WTC11 (cell line): ENCODE measurements around the gene CLEC20A. TPM values are rescaled to one million over a fixed set of nuclear protein-coding genes. Genes with fewer than 3 reads are reported as not detected.

Experiments
- ATAC-seq: fragments of 200-7000 bp; cut with Tn5 transposase; 2 replicates; pipeline ENCODE4 v1.10.0; 2021; ENCODE audit warnings: mild to moderate bottlenecking, moderate library complexity
- CTCF ChIA-PET: fragments of 300-600 bp; sonication (Branson Sonifier 250); formaldehyde crosslinking; loops from one replicate; lab custom pipeline; 2021; ENCODE audit warnings: antibody characterized with exemption; lab: Charles Lee
- POLR2A ChIA-PET: fragments of 350-600 bp; sonication (Branson Sonifier 250); formaldehyde crosslinking; loops from one replicate; lab custom pipeline; 2021; ENCODE audit warnings: antibody characterized with exemption; lab: Charles Lee
- DNase-seq: peaks from one replicate; pipeline ENCODE4 v3.0.0; 2021; ENCODE audit warnings: low spot score
- H3K27ac Mint-ChIP-seq: 2 replicates; pipeline ENCODE4 v1.8.0; 2021; ENCODE audit warnings: mixed read lengths
- H3K27me3 Mint-ChIP-seq: 2 replicates; pipeline ENCODE4 v1.8.0; 2021; ENCODE audit warnings: low read depth, mild to moderate bottlenecking, moderate library complexity, mixed read lengths
- H3K36me3 Mint-ChIP-seq: 2 replicates; pipeline ENCODE4 v1.8.0; 2021; ENCODE audit warnings: mixed read lengths
- H3K4me1 Mint-ChIP-seq: 2 replicates; pipeline ENCODE4 v1.8.0; 2022; ENCODE audit warnings: mixed read lengths
- H3K4me3 Mint-ChIP-seq: 2 replicates; pipeline ENCODE4 v1.8.0; 2021; ENCODE audit warnings: mild to moderate bottlenecking, moderate library complexity, mixed read lengths
- H3K9me3 Mint-ChIP-seq: 2 replicates; pipeline ENCODE4 v1.8.0; 2021; ENCODE audit warnings: mixed read lengths
- EMX1 ChIP-seq: fragments of 250-450 bp; sonication (Bioruptor Pico); IDR thresholded peaks from 2 replicates; pipeline ENCODE4 v1.8.0; 2021; ENCODE audit warnings: mild to moderate bottlenecking
- JAZF1 ChIP-seq: fragments of 250-450 bp; sonication (Bioruptor Pico); IDR thresholded peaks from 2 replicates; pipeline ENCODE4 v1.9.0; 2021; ENCODE audit warnings: moderate library complexity, mild to moderate bottlenecking, inconsistent platforms
- JUN ChIP-seq: sonication (generic); formaldehyde crosslinking; IDR thresholded peaks from 2 replicates; pipeline ENCODE4 v1.8.0; 2023; ENCODE audit warnings: mild to moderate bottlenecking, missing genetic modification reagents
- MYBL2 ChIP-seq: sonication (generic); formaldehyde crosslinking; IDR thresholded peaks from 2 replicates; pipeline ENCODE4 v1.8.1; 2023; ENCODE audit warnings: mild to moderate bottlenecking, moderate library complexity, missing genetic modification reagents
- NR2C2 ChIP-seq: sonication (generic); formaldehyde crosslinking; IDR thresholded peaks from 2 replicates; pipeline ENCODE4 v1.8.0; 2022; ENCODE audit warnings: mild to moderate bottlenecking, missing genetic modification reagents
- OVOL2 ChIP-seq: fragments of 250-450 bp; sonication (Bioruptor Pico); IDR thresholded peaks from 2 replicates; pipeline ENCODE4 v1.9.0; 2021; ENCODE audit warnings: mild to moderate bottlenecking, borderline replicate concordance
- RORB ChIP-seq: fragments of 250-450 bp; sonication (Bioruptor Pico); IDR thresholded peaks from 2 replicates; pipeline ENCODE4 v1.9.0; 2021; ENCODE audit warnings: mild to moderate bottlenecking
- ZBTB21 ChIP-seq: sonication (generic); formaldehyde crosslinking; IDR thresholded peaks from 2 replicates; pipeline ENCODE4 v1.8.1; 2023; ENCODE audit warnings: mild to moderate bottlenecking, missing genetic modification reagents, borderline replicate concordance
- ZNF219 ChIP-seq: sonication (generic); formaldehyde crosslinking; IDR thresholded peaks from 2 replicates; pipeline ENCODE4 v1.8.0; 2023; ENCODE audit warnings: missing genetic modification reagents, mild to moderate bottlenecking, borderline replicate concordance
- ZNF416 ChIP-seq: fragments of 250-450 bp; sonication (Bioruptor Pico); IDR thresholded peaks from 2 replicates; pipeline ENCODE4 v1.9.0; 2021; ENCODE audit warnings: mild to moderate bottlenecking, inconsistent platforms
- total RNA-seq: library from RNA; stranded (reverse); gene quantifications from 3 replicates; pipeline ENCODE4 v1.2.3, GENCODE V29; 2021
- TF ChIP-seq, protein P1 (sequence below): sonication (generic); formaldehyde crosslinking; IDR thresholded peaks from 2 replicates; pipeline ENCODE4 v1.8.1; 2022; ENCODE audit warnings: mild to moderate bottlenecking, missing genetic modification reagents, moderate library complexity, borderline replicate concordance
- TF ChIP-seq, protein P2 (sequence below): sonication (generic); formaldehyde crosslinking; IDR thresholded peaks from 2 replicates; pipeline ENCODE4 v1.8.1; 2022; ENCODE audit warnings: mild to moderate bottlenecking, moderate library complexity, missing genetic modification reagents
- TF ChIP-seq, protein P3 (sequence below): fragments of 250-450 bp; sonication (Bioruptor Pico); IDR thresholded peaks from 2 replicates; pipeline ENCODE4 v1.8.0; 2021; ENCODE audit warnings: mild to moderate bottlenecking
- TF ChIP-seq, protein P4 (sequence below): sonication (generic); formaldehyde crosslinking; IDR thresholded peaks from 2 replicates; pipeline ENCODE4 v1.8.0; 2023; ENCODE audit warnings: missing genetic modification reagents
- TF ChIP-seq, protein P5 (sequence below): sonication (generic); formaldehyde crosslinking; IDR thresholded peaks from 2 replicates; pipeline ENCODE4 v1.8.0; 2022; ENCODE audit warnings: mild to moderate bottlenecking, missing genetic modification reagents
- TF ChIP-seq, protein P6 (sequence below): sonication (generic); formaldehyde crosslinking; IDR thresholded peaks from 2 replicates; pipeline ENCODE4 v1.8.0; 2022; ENCODE audit warnings: mild to moderate bottlenecking, missing genetic modification reagents
- TF ChIP-seq, protein P7 (sequence below): sonication (generic); formaldehyde crosslinking; conservative IDR thresholded peaks from 2 replicates; pipeline ENCODE4 v1.8.1; 2022; ENCODE audit warnings: mild to moderate bottlenecking, missing genetic modification reagents
- TF ChIP-seq, protein P8 (sequence below): sonication (generic); formaldehyde crosslinking; IDR thresholded peaks from 2 replicates; pipeline ENCODE4 v1.8.0; 2022; ENCODE audit warnings: mild to moderate bottlenecking, missing genetic modification reagents

Gene CLEC20A
- total RNA-seq, 1 experiment from 2014 or later = not detected

DNA sequence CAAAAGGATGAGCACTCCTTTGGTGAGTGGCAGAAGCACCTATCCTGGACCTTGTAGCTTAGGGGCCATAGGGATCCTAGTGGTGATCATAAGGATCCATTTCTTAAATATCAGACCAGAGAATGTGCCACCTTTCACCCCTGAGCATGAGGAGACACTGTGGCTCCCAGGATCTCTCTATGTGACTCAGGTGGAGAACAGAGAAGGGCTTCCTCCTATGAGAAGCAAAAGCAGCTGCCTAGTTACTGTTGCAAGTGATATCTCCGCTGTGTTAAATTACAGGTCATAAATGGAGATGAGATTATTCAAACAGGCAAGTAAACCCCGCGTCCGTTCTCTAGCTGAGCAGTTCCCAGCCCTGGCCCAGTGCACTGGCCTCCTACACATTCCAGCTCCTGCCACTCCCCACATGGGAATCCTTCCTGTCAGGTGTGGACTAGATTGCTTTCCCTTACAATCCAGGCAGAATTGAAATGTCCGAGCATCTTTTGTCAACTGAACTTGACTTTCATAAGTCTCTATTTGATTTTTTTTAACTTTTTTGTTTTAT, 26.3 kb downstream of the CLEC20A start (continued):
- TF ChIP-seq, protein P1, sequence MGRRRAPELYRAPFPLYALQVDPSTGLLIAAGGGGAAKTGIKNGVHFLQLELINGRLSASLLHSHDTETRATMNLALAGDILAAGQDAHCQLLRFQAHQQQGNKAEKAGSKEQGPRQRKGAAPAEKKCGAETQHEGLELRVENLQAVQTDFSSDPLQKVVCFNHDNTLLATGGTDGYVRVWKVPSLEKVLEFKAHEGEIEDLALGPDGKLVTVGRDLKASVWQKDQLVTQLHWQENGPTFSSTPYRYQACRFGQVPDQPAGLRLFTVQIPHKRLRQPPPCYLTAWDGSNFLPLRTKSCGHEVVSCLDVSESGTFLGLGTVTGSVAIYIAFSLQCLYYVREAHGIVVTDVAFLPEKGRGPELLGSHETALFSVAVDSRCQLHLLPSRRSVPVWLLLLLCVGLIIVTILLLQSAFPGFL (CRISPR knock-in tag) = no peak
- TF ChIP-seq, protein P2, sequence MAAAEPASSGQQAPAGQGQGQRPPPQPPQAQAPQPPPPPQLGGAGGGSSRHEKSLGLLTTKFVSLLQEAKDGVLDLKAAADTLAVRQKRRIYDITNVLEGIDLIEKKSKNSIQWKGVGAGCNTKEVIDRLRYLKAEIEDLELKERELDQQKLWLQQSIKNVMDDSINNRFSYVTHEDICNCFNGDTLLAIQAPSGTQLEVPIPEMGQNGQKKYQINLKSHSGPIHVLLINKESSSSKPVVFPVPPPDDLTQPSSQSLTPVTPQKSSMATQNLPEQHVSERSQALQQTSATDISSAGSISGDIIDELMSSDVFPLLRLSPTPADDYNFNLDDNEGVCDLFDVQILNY (CRISPR knock-in tag) = no peak
- TF ChIP-seq, protein P3, sequence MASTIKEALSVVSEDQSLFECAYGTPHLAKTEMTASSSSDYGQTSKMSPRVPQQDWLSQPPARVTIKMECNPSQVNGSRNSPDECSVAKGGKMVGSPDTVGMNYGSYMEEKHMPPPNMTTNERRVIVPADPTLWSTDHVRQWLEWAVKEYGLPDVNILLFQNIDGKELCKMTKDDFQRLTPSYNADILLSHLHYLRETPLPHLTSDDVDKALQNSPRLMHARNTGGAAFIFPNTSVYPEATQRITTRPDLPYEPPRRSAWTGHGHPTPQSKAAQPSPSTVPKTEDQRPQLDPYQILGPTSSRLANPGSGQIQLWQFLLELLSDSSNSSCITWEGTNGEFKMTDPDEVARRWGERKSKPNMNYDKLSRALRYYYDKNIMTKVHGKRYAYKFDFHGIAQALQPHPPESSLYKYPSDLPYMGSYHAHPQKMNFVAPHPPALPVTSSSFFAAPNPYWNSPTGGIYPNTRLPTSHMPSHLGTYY (CRISPR knock-in tag) = no peak
- TF ChIP-seq ZBTB21 = no peak
- TF ChIP-seq ZNF219 (CRISPR knock-in tag) = no peak
- no peak for TF ChIP-seq ZNF416
- TF ChIP-seq, protein P4, sequence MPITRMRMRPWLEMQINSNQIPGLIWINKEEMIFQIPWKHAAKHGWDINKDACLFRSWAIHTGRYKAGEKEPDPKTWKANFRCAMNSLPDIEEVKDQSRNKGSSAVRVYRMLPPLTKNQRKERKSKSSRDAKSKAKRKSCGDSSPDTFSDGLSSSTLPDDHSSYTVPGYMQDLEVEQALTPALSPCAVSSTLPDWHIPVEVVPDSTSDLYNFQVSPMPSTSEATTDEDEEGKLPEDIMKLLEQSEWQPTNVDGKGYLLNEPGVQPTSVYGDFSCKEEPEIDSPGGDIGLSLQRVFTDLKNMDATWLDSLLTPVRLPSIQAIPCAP (CRISPR knock-in tag) = no peak
- no peak for TF ChIP-seq EMX1 (CRISPR knock-in tag)

DNA sequence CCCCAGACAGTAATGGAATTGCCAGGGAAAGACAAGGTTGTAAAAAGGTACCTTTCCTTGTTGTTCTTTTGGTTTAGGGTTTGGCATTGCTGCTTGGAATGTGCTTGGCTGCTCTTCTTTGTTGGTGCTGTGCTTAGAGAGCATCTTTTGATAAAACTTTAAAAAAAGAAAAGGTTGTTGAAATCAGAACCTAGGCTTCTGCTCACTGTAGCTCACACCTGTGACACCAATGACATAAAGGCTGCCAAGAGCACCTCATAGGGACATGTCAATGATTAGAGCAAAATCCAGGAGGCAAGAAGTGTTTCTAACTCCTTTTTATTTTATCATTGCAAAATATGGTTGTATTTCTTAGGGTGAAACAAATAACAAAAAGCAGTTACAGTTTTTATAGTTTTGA, 28.9 kb downstream of the CLEC20A start:
- ATAC-seq (no peak), DNase-seq (no peak)
- Mint-ChIP-seq H3K4me3 (no peak overlapping the region), H3K4me1 (peaks cover 2% of the 10 kb centered on the region; the same call in 1 of the 2 replicates), H3K27ac (no peak overlapping the region), H3K36me3 (peaks cover 30% of the 10 kb centered on the region), H3K27me3 (no peaks in the 10 kb centered on the region), H3K9me3 (no peaks in the 10 kb centered on the region)
- ChIA-PET CTCF (interaction anchor here (3.7 kb wide), 1 partner anchor 33 kb away, joined by 23 read pairs; no protein-coding TSS in a partner anchor), POLR2A (no interaction called here)
- TF ChIP-seq OVOL2 (no peak), MYBL2 (no peak), JAZF1 (CRISPR knock-in tag) (no peak), JUN (no peak), NR2C2 (CRISPR knock-in tag) (no peak), RORB (no peak)
- TF ChIP-seq, protein P3 (CRISPR knock-in tag) = no peak
- TF ChIP-seq, protein P5, sequence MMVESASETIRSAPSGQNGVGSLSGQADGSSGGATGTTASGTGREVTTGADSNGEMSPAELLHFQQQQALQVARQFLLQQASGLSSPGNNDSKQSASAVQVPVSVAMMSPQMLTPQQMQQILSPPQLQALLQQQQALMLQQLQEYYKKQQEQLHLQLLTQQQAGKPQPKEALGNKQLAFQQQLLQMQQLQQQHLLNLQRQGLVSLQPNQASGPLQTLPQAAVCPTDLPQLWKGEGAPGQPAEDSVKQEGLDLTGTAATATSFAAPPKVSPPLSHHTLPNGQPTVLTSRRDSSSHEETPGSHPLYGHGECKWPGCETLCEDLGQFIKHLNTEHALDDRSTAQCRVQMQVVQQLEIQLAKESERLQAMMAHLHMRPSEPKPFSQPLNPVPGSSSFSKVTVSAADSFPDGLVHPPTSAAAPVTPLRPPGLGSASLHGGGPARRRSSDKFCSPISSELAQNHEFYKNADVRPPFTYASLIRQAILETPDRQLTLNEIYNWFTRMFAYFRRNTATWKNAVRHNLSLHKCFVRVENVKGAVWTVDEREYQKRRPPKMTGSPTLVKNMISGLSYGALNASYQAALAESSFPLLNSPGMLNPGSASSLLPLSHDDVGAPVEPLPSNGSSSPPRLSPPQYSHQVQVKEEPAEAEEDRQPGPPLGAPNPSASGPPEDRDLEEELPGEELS (CRISPR knock-in tag) = no peak
- TF ChIP-seq, protein P6, sequence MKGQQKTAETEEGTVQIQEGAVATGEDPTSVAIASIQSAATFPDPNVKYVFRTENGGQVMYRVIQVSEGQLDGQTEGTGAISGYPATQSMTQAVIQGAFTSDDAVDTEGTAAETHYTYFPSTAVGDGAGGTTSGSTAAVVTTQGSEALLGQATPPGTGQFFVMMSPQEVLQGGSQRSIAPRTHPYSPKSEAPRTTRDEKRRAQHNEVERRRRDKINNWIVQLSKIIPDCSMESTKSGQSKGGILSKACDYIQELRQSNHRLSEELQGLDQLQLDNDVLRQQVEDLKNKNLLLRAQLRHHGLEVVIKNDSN = no peak
- TF ChIP-seq, protein P7, sequence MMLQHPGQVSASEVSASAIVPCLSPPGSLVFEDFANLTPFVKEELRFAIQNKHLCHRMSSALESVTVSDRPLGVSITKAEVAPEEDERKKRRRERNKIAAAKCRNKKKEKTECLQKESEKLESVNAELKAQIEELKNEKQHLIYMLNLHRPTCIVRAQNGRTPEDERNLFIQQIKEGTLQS = no peak
- TF ChIP-seq, protein P8, sequence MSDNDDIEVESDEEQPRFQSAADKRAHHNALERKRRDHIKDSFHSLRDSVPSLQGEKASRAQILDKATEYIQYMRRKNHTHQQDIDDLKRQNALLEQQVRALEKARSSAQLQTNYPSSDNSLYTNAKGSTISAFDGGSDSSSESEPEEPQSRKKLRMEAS (CRISPR knock-in tag) = no peak
